Endodermal cell (in vitro differentiated cells): Measurements from ENCODE around the gene TPH2. TPM values are rescaled to one million over a fixed set of nuclear protein-coding genes. Genes with fewer than 3 reads are reported as not detected.

Experiments used
- DNase-seq: peaks from one replicate; pipeline ENCODE4 v3.0.0-alpha.2; 2017
- H3K27ac ChIP-seq: 2 replicates; pipeline ENCODE4 v1.5.1; 2013; ENCODE audit warnings: mild to moderate bottlenecking, low read depth, low read length, moderate library complexity
- H3K27me3 ChIP-seq: 2 replicates; pipeline ENCODE4 v1.6.1; 2013; ENCODE audit warnings: mild to moderate bottlenecking, low read length, moderate library complexity; ENCODE audit not compliant: insufficient read depth, control insufficient read depth, poor library complexity, severe bottlenecking
- H3K36me3 ChIP-seq: 2 replicates; pipeline ENCODE4 v1.7.0; 2013; ENCODE audit warnings: mild to moderate bottlenecking, low read length, moderate library complexity; ENCODE audit not compliant: control insufficient read depth, insufficient read depth
- H3K4me1 ChIP-seq: one replicate; pipeline ENCODE4 v1.7.0; 2013; ENCODE audit warnings: low read length; ENCODE audit not compliant: control insufficient read depth, insufficient read depth
- H3K4me3 ChIP-seq: 2 replicates; pipeline ENCODE4 v1.5.1; 2013; ENCODE audit warnings: mild to moderate bottlenecking, low read length, moderate library complexity
- H3K9ac ChIP-seq: 2 replicates; pipeline ENCODE4 v1.6.1; 2013; ENCODE audit warnings: mild to moderate bottlenecking, low read length, moderate library complexity; ENCODE audit not compliant: poor library complexity, severe bottlenecking; ENCODE audit errors: extremely low read depth
- H3K9me3 ChIP-seq: 2 replicates; pipeline ENCODE4 v1.6.1; 2013; ENCODE audit warnings: mild to moderate bottlenecking, low read length, moderate library complexity; ENCODE audit not compliant: control insufficient read depth
- H3K27ac Mint-ChIP-seq: 2 replicates; pipeline ENCODE4 v1.8.0; 2020; ENCODE audit warnings: mixed read lengths
- H3K27me3 Mint-ChIP-seq: 2 replicates; pipeline ENCODE4 v1.8.0; 2021; ENCODE audit warnings: mild to moderate bottlenecking, mixed read lengths; ENCODE audit not compliant: insufficient read depth
- H3K36me3 Mint-ChIP-seq: 2 replicates; pipeline ENCODE4 v1.8.0; 2020; ENCODE audit warnings: low read depth, mixed read lengths
- H3K4me1 Mint-ChIP-seq: 2 replicates; pipeline ENCODE4 v1.8.0; 2020; ENCODE audit warnings: mixed read lengths
- H3K4me3 Mint-ChIP-seq: 2 replicates; pipeline ENCODE4 v1.8.0; 2020; ENCODE audit warnings: mild to moderate bottlenecking, moderate library complexity, mixed read lengths
- H3K9me3 Mint-ChIP-seq: 2 replicates; pipeline ENCODE4 v1.8.0; 2020; ENCODE audit warnings: mild to moderate bottlenecking, mixed read lengths
- WGBS, 2 experiments: methylation state at CpG; one replicate each; pipeline versions ENCODE4 v1.1.5 to v1.1.7; 2013; ENCODE audit warnings: missing lambda C conversion rate in 2 of 2, mixed read lengths in 1 of 2; ENCODE audit not compliant: insufficient coverage in 1 of 2, insufficient read length in 1 of 2; 5-methylcytosine and 5-hydroxymethylcytosine counted together
- total RNA-seq, 2 donors: library from RNA; stranded (reverse); fragmentation: NEBNext Ultra II Directional in 1 of 2; extraction: Animal tissue kit (Norgen Biotek cat#: 25700) in 1 of 2; gene quantifications; 2 replicates in 1 of 2; 3 replicates in 1 of 2; pipeline ENCODE4 v1.2.1, GENCODE V29; 2021
- TF ChIP-seq, protein P1 (sequence below): fragments of 200-600 bp; sonication (generic); conservative IDR thresholded peaks from 2 replicates; pipeline ENCODE4 v1.5.0; 2021; ENCODE audit warnings: antibody characterized with exemption, mild to moderate bottlenecking

Gene TPH2
- total RNA-seq, 2 donors from 2014 or later = 0.11 TPM; not detected in 1

- TF ChIP-seq, protein P1, sequence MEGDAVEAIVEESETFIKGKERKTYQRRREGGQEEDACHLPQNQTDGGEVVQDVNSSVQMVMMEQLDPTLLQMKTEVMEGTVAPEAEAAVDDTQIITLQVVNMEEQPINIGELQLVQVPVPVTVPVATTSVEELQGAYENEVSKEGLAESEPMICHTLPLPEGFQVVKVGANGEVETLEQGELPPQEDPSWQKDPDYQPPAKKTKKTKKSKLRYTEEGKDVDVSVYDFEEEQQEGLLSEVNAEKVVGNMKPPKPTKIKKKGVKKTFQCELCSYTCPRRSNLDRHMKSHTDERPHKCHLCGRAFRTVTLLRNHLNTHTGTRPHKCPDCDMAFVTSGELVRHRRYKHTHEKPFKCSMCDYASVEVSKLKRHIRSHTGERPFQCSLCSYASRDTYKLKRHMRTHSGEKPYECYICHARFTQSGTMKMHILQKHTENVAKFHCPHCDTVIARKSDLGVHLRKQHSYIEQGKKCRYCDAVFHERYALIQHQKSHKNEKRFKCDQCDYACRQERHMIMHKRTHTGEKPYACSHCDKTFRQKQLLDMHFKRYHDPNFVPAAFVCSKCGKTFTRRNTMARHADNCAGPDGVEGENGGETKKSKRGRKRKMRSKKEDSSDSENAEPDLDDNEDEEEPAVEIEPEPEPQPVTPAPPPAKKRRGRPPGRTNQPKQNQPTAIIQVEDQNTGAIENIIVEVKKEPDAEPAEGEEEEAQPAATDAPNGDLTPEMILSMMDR = no peak
- 90 to 91% methylated on average over 3 of the region's 3 CpGs for WGBS, 2 experiments
- Mint-ChIP-seq H3K27me3 (peaks cover 14% of the 10 kb centered on the region), H3K27ac (no peak overlapping the region), H3K36me3 (no peaks in the 10 kb centered on the region), H3K4me3 (no peak overlapping the region), H3K9me3 (no peaks in the 10 kb centered on the region), H3K4me1 (peaks cover 51% of the 10 kb centered on the region)
- Histone ChIP-seq H3K27me3 (no peaks in the 10 kb centered on the region), H3K36me3 (no peaks in the 10 kb centered on the region), H3K9ac (no peak overlapping the region), H3K4me3 (no peak overlapping the region), H3K4me1 (peaks cover 16% of the 10 kb centered on the region), H3K9me3 (no peaks in the 10 kb centered on the region), H3K27ac (no peak overlapping the region)
- DNase-seq = no peak
Measured at GRCh38 chr12:71967211-71967610, 28.6 kb downstream of the TPH2 start.

DNA sequence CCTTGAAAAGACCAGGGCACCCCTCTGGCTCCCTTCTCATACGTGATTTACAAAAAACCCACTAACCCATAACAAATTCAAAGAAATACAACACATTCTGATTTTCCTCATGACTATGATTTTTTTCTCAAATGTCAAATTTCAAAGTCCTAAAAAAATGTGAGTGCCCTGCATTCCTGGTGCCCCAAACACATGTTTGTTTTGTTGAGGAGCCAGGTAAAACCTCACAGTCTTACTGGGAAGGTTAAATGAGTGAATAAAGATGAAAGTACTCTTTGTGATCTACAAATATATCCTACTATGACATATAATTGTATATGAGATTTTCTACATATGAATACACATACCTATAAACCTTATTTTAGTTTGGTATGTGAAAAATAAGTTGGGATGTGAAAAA is 30.7 kb downstream of the TPH2 start:
- Histone ChIP-seq H3K4me3 (no peak overlapping the region), H3K9me3 (peaks cover 3% of the 10 kb centered on the region), H3K9ac (no peak overlapping the region), H3K27ac (no peak overlapping the region), H3K36me3 (no peaks in the 10 kb centered on the region), H3K4me1 (peaks cover 24% of the 10 kb centered on the region), H3K27me3 (no peaks in the 10 kb centered on the region)
- DNase-seq = no peak
- Mint-ChIP-seq H3K4me3 (no peak overlapping the region), H3K9me3 (peaks cover 1% of the 10 kb centered on the region), H3K4me1 (peaks cover 69% of the 10 kb centered on the region), H3K27me3 (peaks cover 15% of the 10 kb centered on the region), H3K36me3 (no peaks in the 10 kb centered on the region), H3K27ac (no peak overlapping the region)
- TF ChIP-seq, protein P1 = no peak
- 100% methylated on average over 1 of the region's 1 CpG; no CpG with 5 or more reads in 1 of the 2 experiments for WGBS, 2 experiments

DNA sequence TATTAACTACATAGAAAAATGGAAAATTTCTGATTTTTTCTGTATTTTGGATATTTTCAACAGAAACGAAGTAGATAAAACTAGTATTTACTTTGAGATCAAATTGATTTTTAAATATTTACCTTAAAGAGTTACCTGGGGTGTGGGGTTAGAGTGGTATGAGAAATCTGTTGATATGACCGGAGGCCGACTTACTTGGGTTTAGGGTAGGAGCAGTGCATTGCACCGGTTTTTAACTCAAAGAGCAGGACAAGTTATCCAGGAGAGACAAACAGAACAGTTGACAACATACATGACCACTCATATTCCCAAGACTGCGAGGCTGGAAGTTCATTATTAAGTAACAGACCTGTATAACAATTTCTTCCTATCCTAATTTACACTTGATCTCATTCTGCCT is 31.4 kb downstream of the TPH2 start:
- Mint-ChIP-seq H3K36me3 (no peaks in the 10 kb centered on the region), H3K27ac (no peak overlapping the region), H3K4me1 (peaks cover 70% of the 10 kb centered on the region), H3K27me3 (peaks cover 16% of the 10 kb centered on the region), H3K4me3 (no peak overlapping the region), H3K9me3 (peaks cover 5% of the 10 kb centered on the region)
- Histone ChIP-seq H3K27ac (no peak overlapping the region), H3K36me3 (no peaks in the 10 kb centered on the region), H3K9me3 (peaks cover 7% of the 10 kb centered on the region), H3K4me1 (peaks cover 24% of the 10 kb centered on the region), H3K4me3 (no peak overlapping the region), H3K9ac (no peak overlapping the region), H3K27me3 (no peaks in the 10 kb centered on the region)
- TF ChIP-seq, protein P1 = no peak
- DNase-seq = no peak
- WGBS, 2 experiments = 83 to 100% methylated on average over 2 to 4 of the region's 5 CpGs
